OCI-LY3 (cell line): ENCODE results near the gene ALDOA.

Experiments
- H2AFZ ChIP-seq: fragments of 200-600, 300-600 bp; shearing (Covaris generic); 2 replicates; pipeline ENCODE4 v1.6.0; 2014; ENCODE audit warnings: antibody characterized with exemption, low read depth, low read length
- H3K27ac ChIP-seq: fragments of 200-600, 300-600 bp; sonication (generic); 2 replicates; pipeline ENCODE4 v1.5.1; 2014; ENCODE audit warnings: mild to moderate bottlenecking, low read length, moderate library complexity, mixed read lengths
- H3K27me3 ChIP-seq: fragments of 200-600, 300-600 bp; sonication (generic); 2 replicates; pipeline ENCODE4 v1.6.1; 2014; ENCODE audit warnings: low read depth, low read length, mixed read lengths
- H3K36me3 ChIP-seq: fragments of 200-600, 300-600 bp; sonication (generic); replicated peaks from 2 replicates; pipeline ENCODE3; 2014; ENCODE audit warnings: low read depth, low read length, mixed read lengths
- H3K4me1 ChIP-seq: fragments of 300-600, 200-600 bp; sonication (generic); 2 replicates; pipeline ENCODE4 v1.6.1; 2014; ENCODE audit warnings: low read length, mixed read lengths
- H3K4me2 ChIP-seq: fragments of 200-600, 300-600 bp; sonication (generic); 2 replicates; pipeline ENCODE4 v1.6.1; 2014; ENCODE audit warnings: low read length, mixed read lengths
- H3K4me3 ChIP-seq: fragments of 300-600, 200-600 bp; sonication (generic); 2 replicates; pipeline ENCODE4 v1.5.1; 2014; ENCODE audit warnings: antibody characterized with exemption, mild to moderate bottlenecking, low read length, moderate library complexity
- H3K79me2 ChIP-seq: fragments of 300-600, 200-600 bp; shearing (Covaris generic); 2 replicates; pipeline ENCODE4 v1.6.1; 2014; ENCODE audit warnings: mild to moderate bottlenecking, low read length, mixed read lengths
- H3K9ac ChIP-seq: fragments of 300-600, 200-600 bp; shearing (Covaris generic); 2 replicates; pipeline ENCODE4 v1.6.0; 2014; ENCODE audit warnings: mild to moderate bottlenecking, low read length, moderate library complexity
- H3K9me3 ChIP-seq: fragments of 200-600, 300-600 bp; shearing (Covaris generic); 2 replicates; pipeline ENCODE4 v1.6.1; 2014; ENCODE audit warnings: low read length, mixed read lengths; ENCODE audit not compliant: insufficient read depth
- H4K20me1 ChIP-seq: fragments of 200-600, 300-600 bp; sonication (generic); 2 replicates; pipeline ENCODE4 v1.6.1; 2016; ENCODE audit warnings: low read length, mixed read lengths; ENCODE audit not compliant: insufficient read depth
- EZH2phosphoT487 ChIP-seq: fragments of 200-600 bp; shearing (Covaris generic); IDR thresholded peaks from 2 replicates; pipeline ENCODE4 v1.6.1; 2018; ENCODE audit warnings: antibody characterized with exemption, mixed run types, low read depth
- TF ChIP-seq, protein P1 (sequence below): fragments of 200-600, 300-600 bp; sonication (generic); IDR thresholded peaks from 2 replicates; pipeline ENCODE4 v1.5.1; 2014; ENCODE audit warnings: antibody characterized with exemption, low read length, low read depth

ALDOA gene

DNA sequence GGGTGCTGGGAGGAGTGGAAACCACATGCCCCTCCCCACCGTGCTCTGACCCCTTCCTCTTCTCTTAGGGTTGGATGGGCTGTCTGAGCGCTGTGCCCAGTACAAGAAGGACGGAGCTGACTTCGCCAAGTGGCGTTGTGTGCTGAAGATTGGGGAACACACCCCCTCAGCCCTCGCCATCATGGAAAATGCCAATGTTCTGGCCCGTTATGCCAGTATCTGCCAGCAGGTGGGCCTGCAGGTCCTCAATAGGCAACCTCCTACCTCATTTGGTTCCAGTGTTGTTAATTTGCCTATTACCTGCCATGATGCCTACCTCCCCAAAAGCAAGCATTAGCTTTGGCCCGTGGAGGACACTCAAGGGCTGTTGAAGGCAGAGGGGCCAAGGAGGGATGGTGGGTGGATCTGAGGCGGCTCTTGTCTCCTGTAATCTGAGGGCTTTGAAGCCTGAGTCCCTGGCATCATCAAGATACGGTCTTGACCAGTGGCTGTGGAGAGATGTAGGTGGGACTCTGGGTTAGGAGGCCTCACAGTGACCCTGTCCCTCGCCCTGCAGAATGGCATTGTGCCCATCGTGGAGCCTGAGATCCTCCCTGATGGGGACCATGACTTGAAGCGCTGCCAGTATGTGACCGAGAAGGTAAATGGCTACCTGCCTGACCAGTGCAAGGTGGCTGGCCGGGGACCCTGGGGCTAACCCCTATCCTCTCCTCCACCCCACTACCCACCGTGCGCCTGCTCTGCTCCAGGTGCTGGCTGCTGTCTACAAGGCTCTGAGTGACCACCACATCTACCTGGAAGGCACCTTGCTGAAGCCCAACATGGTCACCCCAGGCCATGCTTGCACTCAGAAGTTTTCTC is 3.4 kb downstream of the ALDOA start:
- H4K20me1 ChIP-seq = peaks cover 48% of the 10 kb centered on the region

DNA sequence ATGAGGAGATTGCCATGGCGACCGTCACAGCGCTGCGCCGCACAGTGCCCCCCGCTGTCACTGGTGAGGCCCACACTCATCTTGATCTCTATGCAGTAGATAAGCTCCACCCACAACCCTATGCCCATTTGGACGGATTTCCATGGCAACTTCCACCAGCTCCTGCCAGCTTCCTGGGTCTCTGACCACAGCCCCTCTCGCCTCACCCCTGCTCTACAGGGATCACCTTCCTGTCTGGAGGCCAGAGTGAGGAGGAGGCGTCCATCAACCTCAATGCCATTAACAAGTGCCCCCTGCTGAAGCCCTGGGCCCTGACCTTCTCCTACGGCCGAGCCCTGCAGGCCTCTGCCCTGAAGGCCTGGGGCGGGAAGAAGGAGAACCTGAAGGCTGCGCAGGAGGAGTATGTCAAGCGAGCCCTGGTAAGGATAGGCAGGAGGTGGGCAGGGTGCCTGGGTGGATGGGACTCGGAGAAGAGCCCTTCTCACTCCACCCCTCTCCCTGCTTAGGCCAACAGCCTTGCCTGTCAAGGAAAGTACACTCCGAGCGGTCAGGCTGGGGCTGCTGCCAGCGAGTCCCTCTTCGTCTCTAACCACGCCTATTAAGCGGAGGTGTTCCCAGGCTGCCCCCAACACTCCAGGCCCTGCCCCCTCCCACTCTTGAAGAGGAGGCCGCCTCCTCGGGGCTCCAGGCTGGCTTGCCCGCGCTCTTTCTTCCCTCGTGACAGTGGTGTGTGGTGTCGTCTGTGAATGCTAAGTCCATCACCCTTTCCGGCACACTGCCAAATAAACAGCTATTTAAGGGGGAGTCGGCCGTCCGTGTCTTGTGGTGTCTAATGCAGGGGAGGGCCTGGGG is 4.3 kb downstream of the ALDOA start:
- Histone ChIP-seq H3K36me3 (peaks cover 64% of the 10 kb centered on the region), H3K9ac (no peak overlapping the region), H3K9me3 (no peaks in the 10 kb centered on the region), H3K4me3 (no peak overlapping the region), H3K79me2 (peaks cover 50% of the 10 kb centered on the region), H3K4me2 (no peak overlapping the region), H4K20me1 (peaks cover 48% of the 10 kb centered on the region), H3K27me3 (no peaks in the 10 kb centered on the region), H2AFZ (no peak overlapping the region), H3K4me1 (peaks cover 12% of the 10 kb centered on the region), H3K27ac (no peak overlapping the region)
- TF ChIP-seq EZH2phosphoT487 = no peak
- TF ChIP-seq, protein P1, sequence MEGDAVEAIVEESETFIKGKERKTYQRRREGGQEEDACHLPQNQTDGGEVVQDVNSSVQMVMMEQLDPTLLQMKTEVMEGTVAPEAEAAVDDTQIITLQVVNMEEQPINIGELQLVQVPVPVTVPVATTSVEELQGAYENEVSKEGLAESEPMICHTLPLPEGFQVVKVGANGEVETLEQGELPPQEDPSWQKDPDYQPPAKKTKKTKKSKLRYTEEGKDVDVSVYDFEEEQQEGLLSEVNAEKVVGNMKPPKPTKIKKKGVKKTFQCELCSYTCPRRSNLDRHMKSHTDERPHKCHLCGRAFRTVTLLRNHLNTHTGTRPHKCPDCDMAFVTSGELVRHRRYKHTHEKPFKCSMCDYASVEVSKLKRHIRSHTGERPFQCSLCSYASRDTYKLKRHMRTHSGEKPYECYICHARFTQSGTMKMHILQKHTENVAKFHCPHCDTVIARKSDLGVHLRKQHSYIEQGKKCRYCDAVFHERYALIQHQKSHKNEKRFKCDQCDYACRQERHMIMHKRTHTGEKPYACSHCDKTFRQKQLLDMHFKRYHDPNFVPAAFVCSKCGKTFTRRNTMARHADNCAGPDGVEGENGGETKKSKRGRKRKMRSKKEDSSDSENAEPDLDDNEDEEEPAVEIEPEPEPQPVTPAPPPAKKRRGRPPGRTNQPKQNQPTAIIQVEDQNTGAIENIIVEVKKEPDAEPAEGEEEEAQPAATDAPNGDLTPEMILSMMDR = no peak

More for the DNA sequence above, 3.4 kb downstream of the ALDOA start:
- Histone ChIP-seq H3K4me3 (no peak overlapping the region), H3K79me2 (peaks cover 58% of the 10 kb centered on the region), H3K4me2 (no peak overlapping the region), H3K36me3 (peaks cover 64% of the 10 kb centered on the region), H3K9ac (no peak overlapping the region), H3K27ac (no peak overlapping the region), H3K4me1 (peaks cover 10% of the 10 kb centered on the region), H3K27me3 (no peaks in the 10 kb centered on the region), H2AFZ (no peak overlapping the region), H3K9me3 (no peaks in the 10 kb centered on the region)
- TF ChIP-seq, protein P1 = peak; percentile 28; the same call in 1 of the 2 replicates
- TF ChIP-seq EZH2phosphoT487 = no peak

DNA sequence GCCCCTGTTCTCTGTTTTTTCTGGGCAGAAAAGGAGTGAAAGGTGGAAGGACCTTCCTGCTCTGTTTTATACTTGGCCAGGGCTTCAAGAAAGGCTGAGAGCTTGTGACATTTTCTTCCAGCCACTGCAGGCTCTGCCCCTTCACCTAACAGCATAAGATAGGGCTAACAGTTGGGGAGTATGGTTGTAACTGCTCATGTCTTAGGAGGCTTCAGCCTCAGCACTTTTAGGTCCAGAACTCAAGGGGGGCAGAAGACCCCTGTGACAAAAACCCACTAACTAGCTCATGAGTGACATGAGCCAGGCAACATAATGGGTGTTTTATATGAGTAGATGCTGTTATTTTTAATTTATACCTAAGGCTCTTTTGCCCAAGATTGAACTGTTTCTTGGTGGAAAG is 4.9 kb downstream of the ALDOA start:
- TF ChIP-seq, protein P1 = no peak
- no peak for TF ChIP-seq EZH2phosphoT487
- Histone ChIP-seq H3K27ac (no peak overlapping the region), H3K4me2 (no peak overlapping the region), H3K9ac (no peak overlapping the region), H3K4me1 (peaks cover 17% of the 10 kb centered on the region), H3K27me3 (no peaks in the 10 kb centered on the region), H3K79me2 (peaks cover 45% of the 10 kb centered on the region), H3K36me3 (peaks cover 64% of the 10 kb centered on the region), H4K20me1 (peaks cover 48% of the 10 kb centered on the region), H3K4me3 (no peak overlapping the region), H3K9me3 (no peaks in the 10 kb centered on the region), H2AFZ (no peak overlapping the region)
